ENCODE data around the gene CIB4.

CIB4 gene

GRCh38 chr2:26532301-26533250, 108.6 kb downstream of the CIB4 start:
- DNase-seq (ENCODE audit: low read depth in 3 of 3, low spot score in 1 of 3), result no peak
